ENCODE data around the gene RLF. TPM values are rescaled to one million over a fixed set of nuclear protein-coding genes. Genes with fewer than 3 reads are reported as not detected.

RLF gene
- total and polyA plus RNA-seq, 8 donors: 2.2 to 8.5 (median 4.4) TPM

GRCh38 chr1:40224040-40224439 lies 62.9 kb downstream of the RLF start:
- Histone ChIP-seq H3K9me3 (no peaks in the 10 kb centered on the region), H3K27me3 (no peaks in the 10 kb centered on the region), H3K4me3 (no peak overlapping the region), H3K36me3 (no peaks in the 10 kb centered on the region), H3K27ac (no peak overlapping the region), H3K4me1 (no peaks in the 10 kb centered on the region)
- FAIRE-seq (no peak), DNase-seq (no peak), ATAC-seq (no peak)
- intact Hi-C loops (cut with DNase I): no loop called here
- WGBS, 2 donors: 93 to 94% methylated on average over 6 of the region's 6 CpGs
- no peak for TF ChIP-seq CTCF (IDR thresholded peaks at IDR 0.05)

GRCh38 chr1:40226192-40226591 lies 65.0 kb downstream of the RLF start:
- no peak for TF ChIP-seq CTCF (IDR thresholded peaks at IDR 0.05)
- H3K4me1 ChIP-seq: no peaks in the 10 kb centered on the region
- no peak for DNase-seq
- no peak overlapping the region for H3K27ac ChIP-seq
- no peaks in the 10 kb centered on the region for H3K9me3 ChIP-seq
- H3K27me3 ChIP-seq: no peaks in the 10 kb centered on the region
- 96 to 97% methylated on average over 3 of the region's 3 CpGs for WGBS, 2 donors
- no peak for ATAC-seq
- FAIRE-seq: no peak
- peaks cover 0 to 7% (median 0%) of the 10 kb centered on the region in 3 donors for H3K36me3 ChIP-seq
- intact Hi-C loops (cut with DNase I): no loop called here
- H3K4me3 ChIP-seq: no peak overlapping the region

GRCh38 chr1:40232444-40232843 lies 71.3 kb downstream of the RLF start:
- FAIRE-seq: no peak
- no peaks in the 10 kb centered on the region for H3K4me1 ChIP-seq
- ATAC-seq: no peak
- DNase-seq: no peak
- no peak overlapping the region for H3K4me3 ChIP-seq
- 93 to 95% methylated on average over 4 of the region's 4 CpGs for WGBS, 2 donors
- TF ChIP-seq CTCF (IDR thresholded peaks at IDR 0.05): no peak
- intact Hi-C loops (cut with DNase I): loop anchor here in 1 of 3 donors (10.0 kb wide), 1 partner anchor 82 kb away; the partner anchor contains the start of gene COL9A2
- H3K9me3 ChIP-seq: no peaks in the 10 kb centered on the region
- no peaks in the 10 kb centered on the region for H3K27me3 ChIP-seq
- H3K27ac ChIP-seq: no peak overlapping the region
- H3K36me3 ChIP-seq: peaks cover 0 to 39% (median 2%) of the 10 kb centered on the region in 3 donors

- H3K4me1 ChIP-seq: no peaks in the 10 kb centered on the region
- H3K9me3 ChIP-seq: no peaks in the 10 kb centered on the region
- H3K27me3 ChIP-seq: no peaks in the 10 kb centered on the region
- no peak for FAIRE-seq
- ATAC-seq: no peak
- H3K27ac ChIP-seq: no peak overlapping the region
- intact Hi-C loops (cut with DNase I): loop anchor here in 1 of 3 donors (10.0 kb wide), 1 partner anchor 75 kb away; the partner anchor contains the start of gene COL9A2
- H3K36me3 ChIP-seq: peaks cover 0 to 20% (median 4%) of the 10 kb centered on the region in 3 donors
- H3K4me3 ChIP-seq: no peak overlapping the region
- TF ChIP-seq CTCF (IDR thresholded peaks at IDR 0.05): no peak
- 95 to 96% methylated on average over 1 of the region's 1 CpG for WGBS, 2 donors
- DNase-seq: no peak
Measured at GRCh38 chr1:40239626-40240025, 78.4 kb downstream of the RLF start.

DNA sequence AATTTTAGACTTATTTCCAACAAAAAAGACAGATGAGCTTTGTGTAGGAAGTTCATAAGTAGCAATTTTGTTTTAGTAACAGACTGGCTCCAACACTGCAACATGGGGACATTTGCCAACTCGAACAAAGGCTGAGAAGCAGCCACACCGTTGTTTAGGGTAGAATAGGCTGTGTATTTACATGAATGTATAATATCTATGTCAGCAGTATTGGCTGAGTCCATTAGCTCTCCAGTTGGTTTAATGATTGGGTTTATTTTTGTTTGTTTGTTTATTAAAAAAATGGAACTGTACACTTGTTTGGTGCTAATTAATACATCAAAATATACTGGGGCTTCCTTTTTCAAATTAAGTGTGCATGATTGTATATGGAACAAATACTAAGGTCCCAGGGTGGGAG lies 79.2 kb downstream of the RLF start:
- Histone ChIP-seq H3K36me3 (peaks cover 0 to 20% (median 4%) of the 10 kb centered on the region in 3 donors), H3K27me3 (no peaks in the 10 kb centered on the region), H3K4me1 (no peaks in the 10 kb centered on the region), H3K27ac (no peak overlapping the region), H3K9me3 (no peaks in the 10 kb centered on the region), H3K4me3 (no peak overlapping the region)
- FAIRE-seq: no peak
- WGBS, 2 donors: 92 to 94% methylated on average over 2 of the region's 2 CpGs
- intact Hi-C loops (cut with DNase I): no loop called here
- TF ChIP-seq CTCF (IDR thresholded peaks at IDR 0.05): no peak
- ATAC-seq: no peak
- DNase-seq: no peak
